T-helper 9 cell (primary cell): ENCODE data around the gene CRYGC.

ENCODE experiments used
- DNase-seq: peaks from one replicate; pipeline ENCODE4 v3.0.0-alpha.2; 2020

The CRYGC gene

GRCh38 chr2:208092093-208092832 is 37.4 kb downstream of the CRYGC start:
- no peak for DNase-seq

- no peak for DNase-seq
Observed at GRCh38 chr2:208090420-208090819, 39.2 kb downstream of the CRYGC start.

DNA sequence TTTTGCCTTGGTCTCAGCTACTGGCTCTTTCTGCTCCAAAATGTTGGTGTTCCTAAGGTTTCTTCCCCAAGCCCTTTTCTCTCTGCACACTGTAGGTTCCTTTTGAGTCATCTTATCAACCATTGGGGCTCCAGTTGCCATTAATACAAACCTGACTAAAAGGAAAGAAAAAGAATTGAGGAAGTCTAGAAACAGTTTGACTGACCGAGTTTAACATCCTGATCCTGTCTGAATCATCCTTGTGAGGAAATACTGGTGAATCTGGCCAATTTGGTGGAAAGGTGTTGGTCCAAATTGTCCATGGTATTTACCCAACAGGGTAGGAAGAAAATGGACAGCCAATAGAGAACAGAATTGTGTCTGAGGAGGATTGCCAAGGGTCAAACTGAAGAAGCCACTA is 43.6 kb downstream of the CRYGC start:
- no peak for DNase-seq

- no peak for DNase-seq
Observed at GRCh38 chr2:208083807-208084206, 45.8 kb downstream of the CRYGC start.
